Measurements from ENCODE around the gene CREM. TPM values are rescaled to one million over a fixed set of nuclear protein-coding genes. Genes with fewer than 3 reads are reported as not detected.

The CREM gene
- total RNA-seq, 1 experiment from 2014 or later: 38.8 TPM

GRCh38 chr10:35219292-35219691 lies 92.6 kb downstream of the CREM start:
- Histone ChIP-seq H3K79me2 (ENCODE audit: low read length) (no peaks in the 10 kb centered on the region), H3K9ac (ENCODE audit: low read length) (no peak overlapping the region)

DNA sequence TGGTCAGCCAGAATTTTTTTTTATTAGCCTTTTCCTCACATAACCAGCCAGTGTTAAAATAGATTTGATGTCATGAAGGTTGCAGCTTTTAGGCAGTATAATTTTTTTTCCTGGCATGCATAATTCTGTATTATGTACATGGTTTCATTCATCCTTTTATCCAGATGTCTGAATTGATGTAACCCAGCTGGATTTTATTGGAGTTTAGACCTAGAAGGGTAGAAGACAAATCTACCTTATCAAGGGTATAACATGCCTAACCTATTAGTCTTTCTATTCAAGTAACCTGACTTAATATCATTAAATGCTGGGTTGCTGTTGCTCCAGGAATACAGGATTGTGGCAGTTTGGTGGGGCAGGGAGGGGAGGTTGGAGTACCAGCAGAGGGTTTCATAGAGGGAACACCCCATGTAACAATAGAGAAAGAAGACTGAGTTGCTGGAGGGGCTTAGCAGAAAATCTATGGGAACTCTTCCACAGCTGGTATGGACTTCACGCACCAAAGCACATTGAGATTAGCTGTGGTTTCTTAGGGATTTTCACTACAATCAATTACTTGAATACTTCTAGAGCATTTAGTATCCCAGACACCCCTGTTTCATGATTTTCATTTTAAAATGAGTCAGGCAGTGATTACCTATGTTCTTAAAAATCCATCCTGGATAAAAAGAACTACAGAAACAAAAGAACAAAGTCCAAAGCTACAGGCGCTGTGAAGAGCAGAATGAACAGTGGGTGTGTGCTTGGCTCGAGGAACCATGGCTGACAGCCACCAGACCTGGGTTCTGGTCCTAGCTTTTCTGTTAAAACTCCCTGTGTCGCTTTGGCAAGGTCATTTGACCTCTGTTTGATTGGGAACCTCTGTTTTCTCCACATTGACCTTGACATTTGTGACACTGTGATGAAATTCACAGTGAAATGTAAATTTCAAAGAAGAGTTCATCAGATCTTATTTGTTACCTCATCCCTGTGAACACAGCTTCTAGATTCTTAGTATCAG lies 93.5 kb downstream of the CREM start:
- Histone ChIP-seq H3K9me2 (replicated peaks; ENCODE audit: insufficient read depth, low read length) (no peaks in the 10 kb centered on the region), H3K27me3 (ENCODE audit: low read length) (no peaks in the 10 kb centered on the region), H3K4me2 (ENCODE audit: low read depth, low read length, poor library complexity, severe bottlenecking) (no peak overlapping the region), H4K20me1 (ENCODE audit: insufficient read depth, low read depth, low read length) (no peaks in the 10 kb centered on the region), H3K79me2 (ENCODE audit: low read length) (no peaks in the 10 kb centered on the region), H3K4me1 (ENCODE audit: low read length) (no peaks in the 10 kb centered on the region), H3K9me3 (ENCODE audit: low read length) (no peaks in the 10 kb centered on the region), H2AFZ (ENCODE audit: low read length) (no peak overlapping the region), H3K36me3 (ENCODE audit: insufficient read depth, low read length) (no peaks in the 10 kb centered on the region), H3K27ac (ENCODE audit: low read length) (no peak overlapping the region), H3K9ac (ENCODE audit: low read length) (no peak overlapping the region), H3K4me3 (ENCODE audit: low read length) (no peak overlapping the region)
- DNase-seq: no peak

More at GRCh38 chr10:35219292-35219691, 92.6 kb downstream of the CREM start:
- Histone ChIP-seq H3K27me3 (ENCODE audit: low read length) (no peaks in the 10 kb centered on the region), H3K9me3 (ENCODE audit: low read length) (no peaks in the 10 kb centered on the region), H3K9me2 (replicated peaks; ENCODE audit: insufficient read depth, low read length) (no peaks in the 10 kb centered on the region), H3K4me1 (ENCODE audit: low read length) (no peaks in the 10 kb centered on the region), H3K27ac (ENCODE audit: low read length) (no peak overlapping the region), H2AFZ (ENCODE audit: low read length) (no peak overlapping the region), H3K4me2 (ENCODE audit: low read depth, low read length, poor library complexity, severe bottlenecking) (no peak overlapping the region), H3K36me3 (ENCODE audit: insufficient read depth, low read length) (no peaks in the 10 kb centered on the region), H3K4me3 (ENCODE audit: low read length) (no peak overlapping the region), H4K20me1 (ENCODE audit: insufficient read depth, low read depth, low read length) (no peaks in the 10 kb centered on the region)
- DNase-seq: no peak

GRCh38 chr10:35223016-35223415 lies 96.4 kb downstream of the CREM start:
- no peak overlapping the region for H3K9ac ChIP-seq (ENCODE audit: low read length)
- no peak overlapping the region for H3K4me2 ChIP-seq (ENCODE audit: low read depth, low read length, poor library complexity, severe bottlenecking)
- no peaks in the 10 kb centered on the region for H3K9me2 ChIP-seq (replicated peaks; ENCODE audit: insufficient read depth, low read length)
- H2AFZ ChIP-seq (ENCODE audit: low read length): no peak overlapping the region
- no peaks in the 10 kb centered on the region for H3K79me2 ChIP-seq (ENCODE audit: low read length)
- no peaks in the 10 kb centered on the region for H3K9me3 ChIP-seq (ENCODE audit: low read length)
- no peaks in the 10 kb centered on the region for H3K4me1 ChIP-seq (ENCODE audit: low read length)
- H3K27ac ChIP-seq (ENCODE audit: low read length): no peak overlapping the region
- peak; percentile 48 for DNase-seq
- no peaks in the 10 kb centered on the region for H3K27me3 ChIP-seq (ENCODE audit: low read length)
- H4K20me1 ChIP-seq (ENCODE audit: insufficient read depth, low read depth, low read length): no peaks in the 10 kb centered on the region
- H3K4me3 ChIP-seq (ENCODE audit: low read length): no peak overlapping the region
- H3K36me3 ChIP-seq (ENCODE audit: insufficient read depth, low read length): no peaks in the 10 kb centered on the region

DNA sequence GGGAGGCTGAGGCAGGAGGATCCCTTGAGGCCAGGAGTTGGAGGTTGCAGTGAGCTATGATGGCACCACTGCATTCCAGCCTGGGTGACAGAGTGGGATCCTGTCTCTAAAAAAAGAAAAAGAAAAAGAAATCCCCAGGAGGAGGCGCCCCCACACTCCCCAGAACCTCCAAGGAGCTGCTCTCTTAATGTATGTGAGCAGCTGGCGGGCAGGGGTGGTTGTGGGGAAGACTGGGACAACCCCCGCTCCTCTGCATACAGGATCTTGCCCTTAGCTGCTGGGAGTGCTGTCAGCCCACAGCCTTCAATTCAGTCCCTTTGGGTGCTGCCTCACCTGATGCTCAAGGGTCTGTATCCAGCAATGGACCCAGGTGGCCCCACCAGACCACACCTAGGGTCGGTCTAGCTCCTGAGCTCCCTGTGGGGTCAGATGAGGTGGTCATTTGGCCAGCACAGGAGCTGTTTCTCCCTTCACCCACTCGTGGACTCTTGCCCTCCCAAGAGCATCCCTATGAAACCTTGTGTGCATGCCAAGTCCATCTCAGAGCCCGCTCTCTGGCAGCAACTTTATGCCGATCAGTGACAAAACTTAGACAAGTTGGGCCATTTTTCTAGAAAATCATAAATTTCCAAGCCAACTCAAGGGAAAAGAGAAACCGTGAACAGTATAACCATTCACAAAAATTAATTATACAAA lies 97.5 kb downstream of the CREM start:
- H3K9me2 ChIP-seq (replicated peaks; ENCODE audit: insufficient read depth, low read length): no peaks in the 10 kb centered on the region
- H3K79me2 ChIP-seq (ENCODE audit: low read length): no peaks in the 10 kb centered on the region
- H3K9me3 ChIP-seq (ENCODE audit: low read length): no peaks in the 10 kb centered on the region
- H3K27me3 ChIP-seq (ENCODE audit: low read length): no peaks in the 10 kb centered on the region
- no peak overlapping the region for H3K9ac ChIP-seq (ENCODE audit: low read length)
- no peak overlapping the region for H3K4me3 ChIP-seq (ENCODE audit: low read length)
- H3K4me1 ChIP-seq (ENCODE audit: low read length): no peaks in the 10 kb centered on the region
- no peaks in the 10 kb centered on the region for H4K20me1 ChIP-seq (ENCODE audit: insufficient read depth, low read depth, low read length)
- H3K4me2 ChIP-seq (ENCODE audit: low read depth, low read length, poor library complexity, severe bottlenecking): no peak overlapping the region
- no peaks in the 10 kb centered on the region for H3K36me3 ChIP-seq (ENCODE audit: insufficient read depth, low read length)
- no peak overlapping the region for H3K27ac ChIP-seq (ENCODE audit: low read length)
- DNase-seq: no peak
- no peak overlapping the region for H2AFZ ChIP-seq (ENCODE audit: low read length)

GRCh38 chr10:35225204-35225603 lies 98.6 kb downstream of the CREM start:
- no peak overlapping the region for H3K9ac ChIP-seq (ENCODE audit: low read length)
- H3K4me3 ChIP-seq (ENCODE audit: low read length): no peak overlapping the region
- H4K20me1 ChIP-seq (ENCODE audit: insufficient read depth, low read depth, low read length): no peaks in the 10 kb centered on the region
- no peak overlapping the region for H3K27ac ChIP-seq (ENCODE audit: low read length)
- H3K4me2 ChIP-seq (ENCODE audit: low read depth, low read length, poor library complexity, severe bottlenecking): no peak overlapping the region
- no peaks in the 10 kb centered on the region for H3K9me2 ChIP-seq (replicated peaks; ENCODE audit: insufficient read depth, low read length)
- no peaks in the 10 kb centered on the region for H3K27me3 ChIP-seq (ENCODE audit: low read length)
- H3K9me3 ChIP-seq (ENCODE audit: low read length): no peaks in the 10 kb centered on the region
- no peaks in the 10 kb centered on the region for H3K79me2 ChIP-seq (ENCODE audit: low read length)
- no peak overlapping the region for H2AFZ ChIP-seq (ENCODE audit: low read length)
- no peaks in the 10 kb centered on the region for H3K4me1 ChIP-seq (ENCODE audit: low read length)
- DNase-seq: no peak
- H3K36me3 ChIP-seq (ENCODE audit: insufficient read depth, low read length): no peaks in the 10 kb centered on the region

GRCh38 chr10:35226507-35226906 lies 99.9 kb downstream of the CREM start:
- Histone ChIP-seq H4K20me1 (ENCODE audit: insufficient read depth, low read depth, low read length) (no peaks in the 10 kb centered on the region), H3K9me3 (ENCODE audit: low read length) (no peaks in the 10 kb centered on the region), H3K4me2 (ENCODE audit: low read depth, low read length, poor library complexity, severe bottlenecking) (no peak overlapping the region), H3K9me2 (replicated peaks; ENCODE audit: insufficient read depth, low read length) (no peaks in the 10 kb centered on the region), H3K79me2 (ENCODE audit: low read length) (no peaks in the 10 kb centered on the region), H3K27ac (ENCODE audit: low read length) (no peak overlapping the region), H3K4me1 (ENCODE audit: low read length) (no peaks in the 10 kb centered on the region), H2AFZ (ENCODE audit: low read length) (no peak overlapping the region), H3K9ac (ENCODE audit: low read length) (no peak overlapping the region), H3K4me3 (ENCODE audit: low read length) (no peak overlapping the region), H3K36me3 (ENCODE audit: insufficient read depth, low read length) (no peaks in the 10 kb centered on the region), H3K27me3 (ENCODE audit: low read length) (no peaks in the 10 kb centered on the region)
- DNase-seq: no peak

- no peaks in the 10 kb centered on the region for H3K36me3 ChIP-seq (ENCODE audit: insufficient read depth, low read length)
- no peaks in the 10 kb centered on the region for H3K9me3 ChIP-seq (ENCODE audit: low read length)
- H3K9me2 ChIP-seq (replicated peaks; ENCODE audit: insufficient read depth, low read length): no peaks in the 10 kb centered on the region
- H4K20me1 ChIP-seq (ENCODE audit: insufficient read depth, low read depth, low read length): no peaks in the 10 kb centered on the region
- H3K79me2 ChIP-seq (ENCODE audit: low read length): no peaks in the 10 kb centered on the region
- no peak overlapping the region for H3K4me2 ChIP-seq (ENCODE audit: low read depth, low read length, poor library complexity, severe bottlenecking)
- no peak overlapping the region for H3K9ac ChIP-seq (ENCODE audit: low read length)
- H3K4me3 ChIP-seq (ENCODE audit: low read length): no peak overlapping the region
- DNase-seq: no peak
- no peak overlapping the region for H2AFZ ChIP-seq (ENCODE audit: low read length)
- no peak overlapping the region for H3K27ac ChIP-seq (ENCODE audit: low read length)
- H3K27me3 ChIP-seq (ENCODE audit: low read length): no peaks in the 10 kb centered on the region
- H3K4me1 ChIP-seq (ENCODE audit: low read length): no peaks in the 10 kb centered on the region
Observed at GRCh38 chr10:35228058-35228457, 101.4 kb downstream of the CREM start.

DNA sequence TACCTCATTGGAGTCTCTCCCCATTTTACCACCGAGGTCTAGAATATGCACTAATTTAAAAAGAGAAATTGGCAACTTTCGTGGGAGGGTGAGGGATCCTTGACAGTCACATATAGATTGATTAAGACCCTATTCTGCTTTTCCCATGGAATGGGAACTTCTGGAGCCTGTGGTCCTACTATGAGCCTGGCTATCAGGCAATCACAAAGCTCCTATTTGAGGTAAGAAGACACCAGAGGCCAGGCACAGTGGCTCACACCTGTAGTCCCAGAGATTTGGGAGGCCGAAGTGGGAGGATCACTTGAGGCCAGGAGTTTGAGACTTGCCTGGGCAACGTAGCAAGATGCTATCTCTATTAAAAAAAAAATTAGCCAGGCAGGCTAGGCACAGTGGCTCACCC lies 105.0 kb downstream of the CREM start:
- H2AFZ ChIP-seq (ENCODE audit: low read length): no peak overlapping the region
- H3K4me1 ChIP-seq (ENCODE audit: low read length): no peaks in the 10 kb centered on the region

More for the DNA sequence above, 105.0 kb downstream of the CREM start:
- Histone ChIP-seq H3K27me3 (ENCODE audit: low read length) (no peaks in the 10 kb centered on the region), H3K79me2 (ENCODE audit: low read length) (no peaks in the 10 kb centered on the region), H3K9ac (ENCODE audit: low read length) (no peak overlapping the region), H3K27ac (ENCODE audit: low read length) (no peak overlapping the region), H3K36me3 (ENCODE audit: insufficient read depth, low read length) (no peaks in the 10 kb centered on the region), H3K9me2 (replicated peaks; ENCODE audit: insufficient read depth, low read length) (no peaks in the 10 kb centered on the region), H4K20me1 (ENCODE audit: insufficient read depth, low read depth, low read length) (no peaks in the 10 kb centered on the region), H3K4me2 (ENCODE audit: low read depth, low read length, poor library complexity, severe bottlenecking) (no peak overlapping the region), H3K4me3 (ENCODE audit: low read length) (no peak overlapping the region), H3K9me3 (ENCODE audit: low read length) (no peaks in the 10 kb centered on the region)
- DNase-seq: no peak

Measured in Karpas-422 (cell line).